Stimulated activated CD4-positive, alpha-beta T cell treated with anti-CD3 and anti-CD28 coated beads, Interleukin-4, amount 100 ng/mL, for 1 hour (primary cell): Measurements from ENCODE around the gene AQP12A.

Experiments used
- DNase-seq: peaks from one replicate; pipeline ENCODE4 v3.0.0-alpha.2; 2020

The AQP12A gene

GRCh38 chr2:240711701-240712100 is 20.0 kb downstream of the AQP12A start:
- no peak for DNase-seq

- DNase-seq = no peak
Measured at GRCh38 chr2:240712121-240712520, 20.5 kb downstream of the AQP12A start.

- no peak for DNase-seq
Measured at GRCh38 chr2:240713071-240713927, 21.6 kb downstream of the AQP12A start.

GRCh38 chr2:240713928-240714746 is 22.5 kb downstream of the AQP12A start:
- no peak for DNase-seq

GRCh38 chr2:240714747-240715725 is 23.4 kb downstream of the AQP12A start:
- no peak for DNase-seq

- no peak for DNase-seq
Measured at GRCh38 chr2:240716130-240716798, 24.6 kb downstream of the AQP12A start.

GRCh38 chr2:240717181-240717641 is 25.5 kb downstream of the AQP12A start:
- DNase-seq = no peak

GRCh38 chr2:240717681-240718581 is 26.3 kb downstream of the AQP12A start:
- DNase-seq = no peak

GRCh38 chr2:240718896-240719490 is 27.3 kb downstream of the AQP12A start:
- no peak for DNase-seq

GRCh38 chr2:240719676-240720545 is 28.2 kb downstream of the AQP12A start:
- DNase-seq = no peak

GRCh38 chr2:240720686-240721595 is 29.3 kb downstream of the AQP12A start:
- DNase-seq = no peak

GRCh38 chr2:240721596-240722180 is 30.0 kb downstream of the AQP12A start:
- no peak for DNase-seq

GRCh38 chr2:240722376-240722775 is 30.7 kb downstream of the AQP12A start:
- no peak for DNase-seq

GRCh38 chr2:240722796-240723735 is 31.4 kb downstream of the AQP12A start:
- DNase-seq = no peak

- no peak for DNase-seq
Measured at GRCh38 chr2:240723851-240724250, 32.2 kb downstream of the AQP12A start.

- DNase-seq = no peak
Measured at GRCh38 chr2:240724431-240724830, 32.8 kb downstream of the AQP12A start.

GRCh38 chr2:240725266-240725665 is 33.6 kb downstream of the AQP12A start:
- no peak for DNase-seq
